ENCODE results near the gene NOS1AP.

The NOS1AP gene

DNA sequence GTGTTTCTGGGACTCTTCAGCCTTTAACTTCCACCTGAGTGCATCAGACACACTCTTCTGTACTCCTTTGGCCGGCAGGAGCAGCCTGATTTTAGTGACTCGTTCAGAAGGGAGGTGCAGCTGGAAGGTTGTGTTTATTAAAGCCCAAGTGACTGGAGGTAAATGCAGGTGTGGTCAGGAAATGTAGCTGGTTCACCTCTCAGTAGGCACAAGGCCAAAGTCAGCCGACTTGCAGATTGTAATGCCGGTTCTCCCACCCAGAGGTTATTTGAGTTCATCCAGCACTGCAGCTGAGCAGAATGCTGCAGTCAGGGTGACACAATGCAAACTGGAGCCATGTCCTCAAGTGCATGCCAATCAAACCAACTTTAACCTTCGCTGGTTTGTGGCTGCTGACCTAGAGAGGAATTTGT lies 215.7 kb downstream of the NOS1AP start:
- no peak for DNase-seq (ENCODE audit: low read depth in 2 of 2, low spot score in 1 of 2)

DNA sequence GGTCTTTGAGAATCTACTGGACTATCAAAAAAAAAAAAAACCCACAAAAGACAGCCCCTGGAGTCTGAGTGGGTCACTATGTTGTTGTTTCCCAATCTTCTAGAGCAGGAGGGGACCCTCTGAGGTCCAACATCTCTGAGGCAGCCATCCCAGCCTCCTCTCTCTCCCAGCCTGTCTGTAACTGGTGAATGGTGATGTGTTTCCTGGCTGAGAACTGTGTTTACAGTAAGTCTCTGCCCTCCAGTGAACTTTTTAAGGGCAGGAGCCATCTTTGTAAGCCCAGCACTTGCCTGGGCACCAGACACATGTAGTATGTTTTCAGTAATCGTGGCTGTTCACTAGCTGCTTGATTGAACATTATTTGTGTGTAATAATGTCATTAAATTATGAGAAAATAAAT lies 221.5 kb downstream of the NOS1AP start:
- no peak for DNase-seq (ENCODE audit: low read depth in 2 of 2, low spot score in 1 of 2)

DNA sequence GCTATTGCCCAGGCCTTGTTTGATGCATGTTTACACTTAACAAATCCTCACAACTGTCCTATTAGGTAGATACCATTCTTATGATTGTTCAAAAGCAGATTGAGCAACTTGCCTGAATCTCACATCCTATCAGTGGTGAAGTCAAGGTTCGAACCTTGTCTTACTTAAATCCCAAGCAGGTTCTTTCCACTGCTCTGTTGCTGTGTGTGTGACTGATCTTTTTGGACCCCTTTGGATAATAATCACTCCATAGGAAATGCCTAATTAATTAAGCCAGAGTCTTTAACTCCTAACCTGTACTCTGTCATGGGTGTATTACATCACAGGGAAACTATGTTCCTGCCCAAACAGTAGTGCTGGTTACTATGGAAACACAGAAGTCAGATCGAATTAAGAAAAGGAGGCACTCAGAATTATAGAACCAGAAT lies 222.9 kb downstream of the NOS1AP start:
- DNase-seq (ENCODE audit: low read depth in 2 of 2, low spot score in 1 of 2), result no peak

DNA sequence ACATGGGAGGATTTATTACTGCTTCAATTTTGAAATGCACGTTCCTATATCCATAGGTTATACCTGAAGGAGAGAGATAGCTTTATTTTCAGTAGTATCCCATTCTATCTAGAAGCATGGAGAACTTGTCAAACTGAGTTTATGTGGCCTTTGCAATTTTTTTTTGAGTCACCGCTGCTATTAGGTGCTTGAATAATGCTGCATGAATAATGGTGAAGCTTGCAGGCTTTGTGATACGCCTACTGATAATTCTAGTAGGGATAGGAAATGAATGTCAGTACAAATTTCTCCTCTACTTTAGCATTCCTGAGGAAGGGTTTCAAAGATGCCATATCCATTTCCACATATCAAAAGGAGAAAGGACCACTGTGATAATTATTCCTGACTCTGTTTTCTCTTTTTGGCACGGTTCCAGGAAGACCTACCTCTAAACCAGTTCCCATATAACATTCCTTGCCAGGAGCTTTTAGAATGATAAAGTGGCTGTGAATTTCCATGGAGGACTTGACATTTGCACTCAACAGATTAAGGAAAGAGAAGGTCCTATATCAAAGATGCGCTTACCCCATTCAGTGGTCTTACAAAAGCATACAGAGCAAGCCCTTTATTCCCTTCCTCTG lies 223.7 kb downstream of the NOS1AP start:
- no peak for DNase-seq (ENCODE audit: low read depth in 2 of 2, low spot score in 1 of 2)

DNA sequence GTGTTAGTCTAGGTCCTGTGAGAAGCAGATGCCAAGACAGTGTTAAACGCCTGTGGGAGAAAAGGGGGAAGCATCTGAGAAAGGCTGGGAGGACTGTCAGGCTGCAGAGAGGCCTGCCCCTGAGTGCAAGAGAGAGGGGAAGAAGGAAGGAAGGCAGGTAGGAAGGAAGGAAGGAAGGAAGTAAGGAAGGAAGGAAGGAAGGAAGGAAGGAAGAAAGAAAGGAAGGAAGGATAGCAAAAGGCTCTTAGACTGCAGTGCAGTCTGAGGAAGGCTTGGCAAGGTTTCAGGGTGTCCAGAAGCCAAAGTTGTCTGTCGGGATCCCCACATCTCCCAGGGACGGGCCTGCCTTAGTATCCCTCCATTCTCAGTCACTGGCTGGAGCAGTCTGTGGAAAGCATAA lies 224.5 kb downstream of the NOS1AP start:
- no peak for DNase-seq (ENCODE audit: low read depth in 2 of 2, low spot score in 1 of 2)

DNA sequence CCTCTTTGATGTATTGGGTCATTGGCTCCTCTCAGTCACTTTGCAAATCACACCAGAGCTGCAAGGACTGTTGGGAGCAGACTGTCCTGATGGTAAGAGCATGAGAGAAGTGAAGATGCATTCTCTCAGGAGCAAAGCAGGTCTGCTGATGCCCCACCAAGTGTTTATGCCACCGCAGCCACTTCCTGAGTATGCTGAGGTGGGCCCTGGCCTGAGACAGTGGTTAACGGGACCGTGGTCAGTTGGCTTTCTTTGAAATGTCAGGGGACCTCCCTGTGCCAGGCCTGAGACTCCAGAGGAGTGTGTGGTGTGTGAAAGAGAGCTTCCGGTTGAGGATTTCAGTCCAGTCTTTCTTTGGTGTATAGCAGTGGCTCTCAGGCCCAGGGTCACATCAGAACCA lies 227.7 kb downstream of the NOS1AP start:
- DNase-seq (ENCODE audit: low read depth in 2 of 2, low spot score in 1 of 2), result no peak

DNA sequence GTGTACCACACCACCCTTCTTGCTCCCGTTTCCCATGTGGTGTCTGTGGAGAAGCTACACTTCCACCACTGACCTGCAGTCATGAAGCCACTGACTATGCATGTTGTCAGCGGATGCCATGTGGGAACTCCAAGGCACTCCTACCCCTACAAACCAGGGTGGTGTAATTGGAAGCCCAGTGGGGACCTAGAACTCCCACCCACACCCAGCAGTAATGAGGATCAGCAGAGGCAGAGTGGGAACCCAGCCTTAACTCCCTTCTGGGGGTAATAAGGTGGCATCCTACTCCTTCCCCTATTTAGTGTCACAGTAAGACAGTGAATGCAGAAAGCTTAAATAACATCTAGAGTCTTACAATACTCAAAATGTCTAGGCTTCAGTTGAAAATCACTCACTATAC lies 228.8 kb downstream of the NOS1AP start:
- no peak for DNase-seq (ENCODE audit: low read depth in 2 of 2, low spot score in 1 of 2)

DNA sequence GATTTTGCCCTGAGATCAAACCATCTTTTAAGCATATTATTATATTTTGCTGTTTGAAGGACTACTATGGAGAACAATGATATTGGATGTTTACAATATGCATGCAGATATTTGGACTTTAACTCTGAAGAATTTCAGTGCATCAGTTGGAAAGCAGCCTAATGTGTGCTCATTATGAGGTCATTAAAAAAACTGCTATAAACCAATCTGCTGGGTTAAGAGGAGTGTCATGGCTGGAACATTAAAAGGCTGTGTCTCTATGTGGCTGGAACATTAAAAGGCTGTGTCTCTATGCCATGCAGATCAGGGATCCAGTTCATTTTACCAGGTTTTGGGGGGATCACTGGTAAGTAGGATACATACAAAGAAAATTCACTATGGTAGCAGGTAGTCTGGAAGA lies 229.5 kb downstream of the NOS1AP start:
- no peak for DNase-seq (ENCODE audit: low read depth in 2 of 2, low spot score in 1 of 2)

DNA sequence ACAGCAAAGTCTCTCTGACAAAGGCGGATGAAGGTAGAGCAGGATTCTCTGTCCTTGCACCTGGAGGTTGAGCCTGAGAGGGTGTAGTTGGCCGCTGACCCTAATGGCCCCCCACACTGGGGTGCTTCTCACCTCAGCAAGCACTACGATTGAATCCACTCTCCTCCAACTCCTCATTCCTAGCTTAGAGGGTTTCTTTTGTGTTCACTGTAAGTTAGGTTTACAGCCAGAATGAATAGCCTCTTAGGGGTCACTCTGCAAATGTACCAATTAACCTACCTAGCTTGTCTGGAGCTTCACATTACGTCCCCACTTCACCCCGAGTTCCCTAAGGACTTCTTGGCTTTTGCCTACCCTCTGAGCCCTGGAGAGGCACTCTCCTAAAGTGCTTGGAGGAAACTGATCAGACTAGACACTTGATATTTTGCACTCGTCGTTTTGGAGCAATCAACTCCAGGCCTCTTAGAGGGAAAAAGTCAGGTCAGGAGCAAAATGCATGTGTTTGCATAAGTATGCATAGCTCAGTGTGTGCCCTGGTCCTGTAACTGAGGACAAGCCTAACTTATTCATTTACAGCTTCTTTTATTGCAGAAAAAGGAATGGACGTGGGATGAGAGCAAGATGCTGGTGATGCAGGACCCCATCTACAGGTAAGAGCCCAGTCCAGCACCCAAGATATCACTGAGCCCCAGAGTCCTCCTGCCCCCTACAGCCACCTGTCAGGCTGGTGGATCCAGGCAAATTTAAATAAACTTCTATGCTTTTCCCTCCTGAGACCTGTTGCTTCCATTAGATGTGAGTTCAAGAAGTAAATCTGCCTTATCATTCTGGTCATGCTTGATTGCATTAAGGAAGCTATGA lies 230.8 kb downstream of the NOS1AP start:
- DNase-seq (ENCODE audit: low read depth in 2 of 2, low spot score in 1 of 2), result no peak

DNA sequence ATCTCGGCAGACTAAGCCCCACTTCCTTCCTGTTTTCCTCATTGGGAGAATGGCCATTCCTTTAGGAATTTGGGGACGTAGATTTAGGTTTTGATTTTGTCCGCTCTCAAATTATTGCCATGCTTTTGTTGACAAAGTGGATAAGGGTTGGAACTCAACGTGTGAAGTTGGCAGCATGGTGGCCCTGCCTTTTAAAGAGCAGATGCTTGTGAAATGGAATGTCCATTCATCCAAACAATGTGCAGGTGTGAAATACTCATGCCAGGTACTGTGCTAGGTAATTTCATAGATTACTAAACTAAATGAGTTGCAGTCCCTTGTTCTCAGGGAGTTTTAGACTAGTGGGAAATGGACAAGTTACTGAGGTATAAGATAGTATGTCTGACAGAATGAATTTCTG lies 232.2 kb downstream of the NOS1AP start:
- no peak for DNase-seq (ENCODE audit: low read depth in 2 of 2, low spot score in 1 of 2)

DNA sequence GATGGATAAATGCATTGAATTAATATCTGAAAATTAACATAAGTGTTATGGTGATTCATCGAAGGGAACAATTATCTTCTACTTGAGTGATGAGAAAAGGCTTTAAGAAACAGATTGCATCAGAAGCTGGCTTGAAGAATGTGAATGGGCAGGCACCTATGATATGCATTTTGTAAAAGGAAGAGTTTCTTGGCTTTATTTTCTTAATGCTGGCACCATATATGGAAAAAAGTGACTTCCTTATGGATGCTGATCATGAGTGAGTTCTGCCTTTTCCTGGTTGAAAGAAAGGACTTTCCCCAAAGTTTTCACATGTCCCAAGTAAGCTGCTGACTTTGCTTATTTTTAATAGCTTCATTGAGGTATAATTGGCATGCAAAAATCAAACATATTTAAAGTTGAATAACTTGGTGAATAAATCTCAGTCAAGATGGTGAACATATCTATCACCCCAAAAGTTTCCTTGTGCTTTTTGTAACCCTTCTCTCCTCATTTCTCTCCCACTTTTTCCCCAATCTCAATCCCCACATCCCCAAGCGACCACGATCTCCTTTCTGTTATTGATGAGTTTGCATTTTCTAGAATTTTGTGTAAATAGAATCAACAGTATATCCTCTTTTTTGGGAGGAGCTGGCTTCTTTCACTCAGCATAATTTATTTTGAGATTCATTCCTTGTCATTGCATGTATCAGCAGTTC lies 233.0 kb downstream of the NOS1AP start:
- DNase-seq (ENCODE audit: low read depth in 2 of 2, low spot score in 1 of 2), result no peak

DNA sequence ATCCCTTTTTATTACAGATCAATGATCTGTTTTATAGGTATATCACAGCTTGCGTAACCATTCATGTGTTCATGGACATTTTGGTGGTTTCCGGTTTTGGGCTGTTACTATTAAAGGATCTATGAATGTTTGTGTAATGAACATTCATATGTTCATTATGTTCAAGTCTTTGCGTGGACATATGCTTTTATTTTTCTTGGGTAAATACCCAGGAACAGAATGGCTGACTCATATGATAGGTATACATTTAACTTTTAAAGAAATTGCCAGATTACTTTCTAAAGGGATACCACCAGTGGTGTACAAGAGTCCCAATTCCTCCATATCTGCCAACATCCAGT lies 233.5 kb downstream of the NOS1AP start:
- no peak for DNase-seq (ENCODE audit: low read depth in 2 of 2, low spot score in 1 of 2)

DNA sequence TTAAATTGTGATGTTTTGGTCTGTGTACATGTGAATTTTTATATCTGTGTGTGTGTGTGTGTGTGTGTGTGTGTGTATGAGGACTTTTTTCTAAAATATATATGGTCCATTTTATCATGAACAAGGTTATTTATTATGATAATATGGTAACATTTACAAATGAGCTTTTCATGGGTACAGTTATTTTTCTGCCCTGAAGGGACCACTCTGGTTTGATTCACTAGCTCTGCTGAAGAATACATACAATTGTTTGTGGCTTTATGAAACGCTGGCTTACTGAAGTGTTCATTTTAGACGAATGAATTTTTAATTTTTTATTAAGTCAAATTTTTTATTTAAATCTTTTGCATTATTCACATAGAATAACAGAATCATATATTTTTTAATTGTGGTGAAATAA lies 235.2 kb downstream of the NOS1AP start:
- no peak for DNase-seq (ENCODE audit: low read depth in 2 of 2, low spot score in 1 of 2)

DNA sequence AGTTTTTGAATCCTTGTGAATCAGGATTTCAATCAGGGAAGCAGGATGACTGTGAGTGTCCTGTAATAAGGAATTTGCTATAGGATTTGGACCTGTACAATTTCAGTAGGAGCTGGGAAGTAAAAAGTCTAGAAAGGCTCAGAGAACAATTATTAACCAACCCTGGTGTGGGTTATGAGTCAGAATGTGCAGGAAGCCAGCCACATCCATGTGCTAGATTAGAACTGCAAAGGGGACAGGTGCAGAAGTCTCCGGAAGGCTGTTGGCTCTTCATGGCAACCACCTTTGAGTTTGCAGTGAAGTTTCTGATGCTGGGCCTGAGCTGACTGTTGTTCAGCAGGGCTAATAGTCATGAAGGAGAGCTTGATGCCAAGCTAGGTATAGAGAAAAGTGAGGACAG lies 236.5 kb downstream of the NOS1AP start:
- DNase-seq (ENCODE audit: low read depth in 2 of 2, low spot score in 1 of 2), result no peak

DNA sequence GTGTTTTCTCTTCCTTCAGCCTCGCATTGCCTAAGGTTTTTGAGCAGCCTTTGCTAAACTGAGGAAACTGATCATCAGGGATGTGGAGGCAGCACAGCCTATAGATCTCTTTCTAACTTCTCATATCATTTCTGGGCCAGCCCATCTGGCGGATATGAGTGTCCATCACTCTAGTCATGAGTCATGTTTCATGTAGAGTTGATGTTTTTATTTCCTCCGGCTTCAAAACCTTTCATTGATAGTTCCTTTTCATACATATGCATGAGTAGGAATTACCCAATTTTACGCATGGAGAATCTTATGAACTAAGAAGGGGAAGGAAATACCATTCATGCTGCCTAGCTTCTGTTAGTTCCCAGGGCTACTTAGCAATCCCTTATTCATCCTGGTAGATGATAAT lies 240.8 kb downstream of the NOS1AP start:
- DNase-seq (ENCODE audit: low read depth in 2 of 2, low spot score in 1 of 2), result no peak

DNA sequence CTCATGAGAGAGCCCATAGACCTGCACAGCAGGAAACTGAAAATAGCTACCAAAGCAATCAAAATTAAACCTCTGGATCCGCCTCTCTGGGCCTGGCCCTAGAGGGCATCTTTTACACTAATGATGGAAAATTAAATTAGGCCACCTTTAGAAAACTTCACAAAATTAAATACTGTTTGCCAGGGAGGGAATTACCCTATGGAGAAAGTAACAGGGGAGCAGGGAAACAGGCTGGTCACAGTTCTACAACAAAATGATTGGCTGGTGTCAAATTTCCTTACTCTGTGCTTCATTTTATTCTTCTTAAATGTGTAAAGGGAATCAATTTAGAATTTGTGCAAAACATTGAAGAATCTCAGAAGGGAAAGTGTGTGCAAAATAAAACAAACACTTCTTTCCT lies 244.7 kb downstream of the NOS1AP start:
- no peak for DNase-seq (ENCODE audit: low read depth in 2 of 2, low spot score in 1 of 2)

DNA sequence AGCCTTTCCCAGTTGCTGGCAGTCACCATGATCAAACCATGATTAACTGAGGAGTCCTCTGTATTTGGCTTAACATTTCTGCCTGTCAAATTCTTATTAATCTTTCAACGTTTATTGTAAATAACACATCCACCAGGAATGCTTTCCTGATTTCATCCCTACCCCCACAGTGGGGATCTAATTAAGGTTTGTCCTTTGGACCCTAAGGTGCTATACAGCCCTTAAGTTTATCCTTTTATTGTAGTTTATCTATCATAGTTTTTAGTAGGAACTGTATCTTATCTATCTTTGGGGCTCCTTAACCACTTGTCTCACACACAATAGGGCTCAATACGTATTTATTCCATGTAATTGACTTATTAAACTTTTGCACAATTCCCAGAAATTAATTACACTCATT lies 246.2 kb downstream of the NOS1AP start:
- no peak for DNase-seq (ENCODE audit: low read depth in 2 of 2, low spot score in 1 of 2)

DNA sequence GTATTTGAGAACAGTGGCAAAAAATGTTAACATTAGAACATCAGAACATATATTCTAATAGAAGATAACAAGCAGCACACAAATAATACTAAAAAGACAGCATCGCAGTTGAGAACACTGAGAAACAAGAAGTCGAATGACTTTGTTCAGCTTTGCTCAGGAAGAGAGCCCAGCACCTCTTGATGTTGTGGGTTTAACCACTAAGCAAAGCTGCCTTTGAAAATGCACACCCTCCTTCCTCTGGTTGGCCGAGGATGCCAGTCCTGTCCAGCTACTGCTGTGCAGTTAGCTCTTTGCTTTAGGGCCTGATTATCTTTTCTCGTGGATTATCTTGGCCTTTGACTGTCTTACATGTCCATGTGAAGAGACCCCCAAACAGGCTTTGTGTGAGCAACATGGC lies 246.7 kb downstream of the NOS1AP start:
- no peak for DNase-seq (ENCODE audit: low read depth in 2 of 2, low spot score in 1 of 2)

DNA sequence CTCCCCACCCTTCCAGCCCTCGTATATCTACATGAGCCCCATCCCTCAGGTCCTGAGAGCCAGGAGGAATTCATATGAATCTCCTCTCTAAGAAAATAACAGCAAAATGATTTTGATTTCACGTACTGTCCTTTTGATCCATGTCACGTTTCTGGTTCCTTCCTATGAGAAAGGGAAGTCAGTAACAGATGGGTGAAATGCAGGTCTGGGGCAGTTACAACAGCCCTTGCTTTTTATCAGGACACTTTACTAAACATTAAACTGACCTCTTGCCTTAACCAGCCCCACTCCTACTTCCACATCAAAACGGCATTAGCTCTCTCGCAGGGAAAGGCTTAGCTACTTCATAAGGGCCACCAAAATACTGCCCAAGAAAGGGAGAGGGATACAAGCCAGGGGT lies 248.1 kb downstream of the NOS1AP start:
- no peak for DNase-seq (ENCODE audit: low read depth in 2 of 2, low spot score in 1 of 2)

DNA sequence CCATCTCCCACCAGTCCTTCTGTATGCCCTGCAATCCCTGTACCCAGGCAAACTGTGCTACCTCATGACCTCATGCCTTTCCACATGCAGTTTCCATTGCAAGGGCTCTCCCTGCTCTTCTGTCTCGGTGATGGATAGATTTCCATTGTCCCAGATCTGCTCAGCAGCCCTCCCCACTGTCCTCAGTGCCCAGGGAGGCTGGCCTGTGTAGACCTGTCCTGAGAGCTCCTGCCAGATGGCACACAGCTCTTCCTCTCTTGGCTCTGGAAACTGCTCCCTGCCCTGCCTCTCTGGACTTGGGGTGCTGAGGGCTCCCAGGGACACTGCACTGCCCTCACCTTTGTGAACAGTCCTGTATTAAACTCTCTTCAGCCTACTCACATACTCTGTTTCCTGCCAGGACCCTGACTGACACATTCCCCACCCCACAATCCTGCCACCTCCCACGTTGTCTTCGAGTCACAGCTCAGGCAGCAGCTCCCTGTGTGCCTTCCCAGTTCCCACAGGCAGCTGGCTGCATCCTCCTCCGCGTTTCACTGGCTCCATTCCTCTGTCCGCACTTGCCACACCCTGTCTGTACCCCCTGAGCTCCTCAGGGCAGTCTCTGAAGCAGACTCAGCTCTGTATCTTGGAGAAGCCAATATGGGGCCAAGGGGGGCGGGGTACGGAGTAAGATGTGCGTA lies 250.1 kb downstream of the NOS1AP start:
- DNase-seq (ENCODE audit: low read depth in 2 of 2, low spot score in 1 of 2), result no peak

DNA sequence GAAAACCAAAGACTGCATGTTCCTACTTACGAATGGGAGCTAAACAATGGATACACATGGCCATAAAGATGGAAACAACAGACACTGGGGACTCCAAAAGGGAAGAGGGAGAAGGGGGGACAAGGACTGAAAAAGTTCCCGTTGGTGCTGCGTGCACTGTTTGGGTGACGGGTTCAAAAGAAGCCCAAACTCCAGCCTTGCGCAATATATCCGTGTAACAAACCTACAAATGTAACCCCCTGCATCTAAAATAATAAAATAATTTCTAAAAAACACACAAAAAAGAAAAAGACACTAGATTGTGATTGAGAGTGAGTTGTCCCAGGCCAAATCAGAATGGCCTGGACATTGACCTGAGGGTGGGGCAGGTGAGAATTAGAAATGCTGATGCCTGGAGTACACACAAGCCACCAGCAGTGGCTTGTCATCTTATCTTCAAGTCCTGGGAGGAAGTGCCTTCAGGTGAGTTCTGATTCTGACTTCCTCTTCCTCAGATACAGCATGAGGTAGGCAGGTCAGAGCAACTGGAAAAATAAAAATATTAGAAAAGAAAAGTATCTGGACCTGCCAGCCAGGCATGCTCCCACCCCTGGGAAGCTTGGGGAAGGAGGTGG lies 252.4 kb downstream of the NOS1AP start:
- DNase-seq (ENCODE audit: low read depth in 2 of 2, low spot score in 1 of 2), result no peak

Data from stimulated activated CD8-positive, alpha-beta memory T cell treated with anti-CD3 and anti-CD28 coated beads, Interleukin-4, amount 100 ng/mL, for 1 hour (primary cell).